Vagina (tissue), 2 donors: Measurements from ENCODE around the gene PDHX.

Experiments used
- POLR2A ChIP-seq, 2 donors: fragments of 450-650 bp; IDR thresholded peaks; one replicate each; pipeline ENCODE4 v1.6.1; 2017; ENCODE audit warnings: antibody characterized with exemption in 2 of 2, mild to moderate bottlenecking in 2 of 2, moderate library complexity in 2 of 2
- TF ChIP-seq, protein P1 (sequence below), 3 experiments: fragments of 450-650 bp in 2 of 3; fragments of 200-600 bp in 1 of 3; sonication (generic) in 1 of 3; IDR thresholded peaks; one replicate each; pipeline ENCODE4 v1.5.1; 2017 to 2019; ENCODE audit warnings: antibody characterized with exemption in 3 of 3, mild to moderate bottlenecking in 2 of 3, moderate library complexity in 2 of 3

DNA sequence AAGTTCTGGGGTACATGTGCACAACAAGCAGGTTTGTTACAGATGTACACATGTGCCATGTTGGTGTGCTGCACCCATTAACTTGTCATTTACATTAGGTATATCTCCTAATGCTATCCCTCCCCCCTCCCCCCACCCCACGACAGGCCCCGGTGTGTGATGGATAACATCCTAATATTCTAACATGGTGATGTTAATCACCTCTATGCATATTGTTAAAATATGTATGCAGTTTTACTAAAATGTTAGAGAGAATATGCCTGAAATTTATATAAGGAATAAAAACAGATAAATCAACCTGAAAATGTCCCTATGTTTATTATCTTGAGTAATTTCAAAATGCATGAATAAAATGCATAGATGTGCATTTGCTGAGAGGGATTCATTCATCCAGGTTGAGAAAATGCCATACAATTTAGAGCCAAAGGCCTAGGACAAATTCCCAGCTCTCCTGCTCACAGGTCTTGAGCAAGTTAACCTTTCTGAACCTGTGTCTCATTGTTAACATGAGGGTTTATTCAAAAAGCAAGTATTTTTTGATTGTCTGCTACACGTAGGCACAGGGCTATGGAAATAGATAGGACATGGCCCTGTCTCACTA, 38.9 kb upstream of the PDHX start:
- TF ChIP-seq, protein P1, sequence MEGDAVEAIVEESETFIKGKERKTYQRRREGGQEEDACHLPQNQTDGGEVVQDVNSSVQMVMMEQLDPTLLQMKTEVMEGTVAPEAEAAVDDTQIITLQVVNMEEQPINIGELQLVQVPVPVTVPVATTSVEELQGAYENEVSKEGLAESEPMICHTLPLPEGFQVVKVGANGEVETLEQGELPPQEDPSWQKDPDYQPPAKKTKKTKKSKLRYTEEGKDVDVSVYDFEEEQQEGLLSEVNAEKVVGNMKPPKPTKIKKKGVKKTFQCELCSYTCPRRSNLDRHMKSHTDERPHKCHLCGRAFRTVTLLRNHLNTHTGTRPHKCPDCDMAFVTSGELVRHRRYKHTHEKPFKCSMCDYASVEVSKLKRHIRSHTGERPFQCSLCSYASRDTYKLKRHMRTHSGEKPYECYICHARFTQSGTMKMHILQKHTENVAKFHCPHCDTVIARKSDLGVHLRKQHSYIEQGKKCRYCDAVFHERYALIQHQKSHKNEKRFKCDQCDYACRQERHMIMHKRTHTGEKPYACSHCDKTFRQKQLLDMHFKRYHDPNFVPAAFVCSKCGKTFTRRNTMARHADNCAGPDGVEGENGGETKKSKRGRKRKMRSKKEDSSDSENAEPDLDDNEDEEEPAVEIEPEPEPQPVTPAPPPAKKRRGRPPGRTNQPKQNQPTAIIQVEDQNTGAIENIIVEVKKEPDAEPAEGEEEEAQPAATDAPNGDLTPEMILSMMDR (IDR thresholded peaks at IDR 0.05): no peak
- TF ChIP-seq POLR2A (IDR thresholded peaks at IDR 0.05): no peak
